RPMI7951 (cell line): ENCODE data around the gene ZNF677. TPM values are rescaled to one million over a fixed set of nuclear protein-coding genes. Genes with fewer than 3 reads are reported as not detected.
"Not testable (repeated sequence)": the region's sequence is repeated elsewhere in the genome, so short reads cannot be mapped to it uniquely, and the experiment has no call there.

ENCODE experiments used
- DNase-seq: peaks from one replicate; pipeline ENCODE4 v3.0.0-alpha.2; 2012; ENCODE audit warnings: low read depth
- total RNA-seq: library from RNA; depleted of rRNA; stranded (reverse); fragments of >200 nt; shearing (Covaris generic); gene quantifications from 2 replicates; pipeline ENCODE4 v1.2.3, GENCODE V29; 2014; rRNA removed

The ZNF677 gene
- 12.4 and 14.4 TPM in 2 replicates for total RNA-seq

DNA sequence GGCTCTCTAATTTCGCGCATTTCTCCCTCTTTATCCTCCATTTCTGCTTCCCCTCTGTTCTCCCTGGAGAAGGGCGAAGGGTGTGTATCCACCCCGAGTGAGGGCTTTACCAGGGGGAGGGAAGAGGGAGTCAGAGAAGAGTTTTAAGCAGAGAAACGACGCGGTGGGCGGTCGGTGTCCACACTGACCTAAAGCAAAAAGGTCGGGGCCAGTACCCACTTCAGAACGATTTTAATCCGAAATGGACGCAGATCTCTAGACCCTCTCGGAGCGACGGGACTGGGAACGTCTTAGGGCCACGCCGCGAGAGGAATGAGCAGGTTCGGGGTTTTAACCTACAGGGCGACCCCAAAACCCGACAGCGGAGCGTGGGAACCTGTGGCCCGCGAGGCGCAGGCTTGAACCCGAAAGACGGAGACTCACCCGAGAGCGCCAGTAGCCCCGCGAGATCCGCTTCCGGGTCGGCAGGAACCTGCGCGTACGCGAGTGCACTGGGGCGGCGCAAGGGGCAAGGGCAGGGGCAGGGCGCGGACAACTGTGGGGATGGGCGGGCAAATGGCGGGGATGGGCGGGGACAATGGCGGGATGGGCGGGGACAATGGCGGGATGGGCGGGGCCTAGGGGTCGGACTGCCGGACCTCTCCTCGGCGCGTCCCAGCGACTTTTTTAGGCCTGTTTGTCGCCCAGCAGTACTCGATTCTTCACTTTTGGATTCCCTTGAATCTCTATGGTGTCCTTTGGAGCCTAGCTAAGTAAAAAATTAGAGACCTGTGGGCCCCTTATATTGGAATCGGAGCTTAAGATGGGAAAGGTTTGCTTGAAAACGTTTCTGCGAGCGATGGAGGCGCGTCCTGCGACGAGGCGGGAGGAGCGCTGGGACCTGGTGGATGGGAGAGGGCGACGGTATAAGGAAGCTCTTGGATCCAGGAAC lies at the start of gene ZNF677:
Gene ZNF677 (minus strand): TSS at position 463 of the 931 bp plus-strand sequence. CDS start 3,323 bp downstream, outside the sequence.
- peak; percentile 85 for DNase-seq

DNA sequence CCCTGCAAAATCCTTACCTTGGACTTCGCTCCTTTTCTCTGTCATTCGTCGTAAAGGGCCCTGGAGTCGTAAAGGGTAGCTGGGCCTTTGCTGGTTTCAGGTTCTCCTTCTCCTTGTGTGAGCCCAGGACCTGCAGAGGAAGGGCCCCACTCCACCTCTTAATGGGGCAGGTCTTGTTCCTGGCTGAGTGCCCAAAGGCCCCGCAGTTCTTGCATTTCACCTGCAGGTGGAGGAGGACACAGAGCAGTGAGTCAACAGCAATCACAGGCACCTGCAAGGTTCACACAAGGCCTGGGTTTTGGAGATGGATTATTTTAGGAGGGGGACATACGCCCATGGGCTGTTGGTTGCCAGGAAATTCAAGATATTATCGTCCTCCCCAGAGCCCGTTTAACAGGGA lies 46.7 kb upstream of the ZNF677 start:
- DNase-seq, result not testable (repeated sequence)

DNA sequence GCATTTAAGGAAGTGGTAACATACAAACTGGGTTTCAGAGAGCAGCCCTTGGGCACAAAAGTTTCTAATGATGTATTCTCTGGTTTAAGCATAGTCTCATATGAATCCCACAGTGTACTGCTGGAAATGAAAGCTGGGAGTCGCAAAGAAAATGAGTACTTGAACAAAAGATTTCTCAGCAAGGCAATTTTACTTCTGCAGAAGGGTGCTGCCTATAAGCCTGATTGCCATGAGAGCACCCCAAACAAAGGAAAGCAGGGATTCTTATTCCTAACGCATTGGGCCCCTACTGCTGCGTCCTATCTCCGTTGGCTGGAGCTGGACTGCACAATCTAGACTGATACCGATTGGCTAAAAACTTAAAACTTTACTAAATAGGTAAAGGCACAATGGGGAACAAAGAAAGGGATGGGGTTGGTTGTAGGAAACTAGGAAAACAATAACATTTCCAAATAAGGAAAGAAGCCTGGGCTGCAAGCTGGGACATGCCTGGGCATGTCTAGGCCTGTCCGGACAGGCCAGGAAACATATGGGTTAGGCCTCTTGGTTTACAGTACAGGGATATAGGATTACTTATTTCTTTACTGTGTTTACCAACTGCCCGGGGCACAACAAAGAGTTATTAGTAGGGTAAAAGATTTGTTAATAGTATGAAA lies 40.2 kb upstream of the ZNF677 start:
- no peak for DNase-seq

DNA sequence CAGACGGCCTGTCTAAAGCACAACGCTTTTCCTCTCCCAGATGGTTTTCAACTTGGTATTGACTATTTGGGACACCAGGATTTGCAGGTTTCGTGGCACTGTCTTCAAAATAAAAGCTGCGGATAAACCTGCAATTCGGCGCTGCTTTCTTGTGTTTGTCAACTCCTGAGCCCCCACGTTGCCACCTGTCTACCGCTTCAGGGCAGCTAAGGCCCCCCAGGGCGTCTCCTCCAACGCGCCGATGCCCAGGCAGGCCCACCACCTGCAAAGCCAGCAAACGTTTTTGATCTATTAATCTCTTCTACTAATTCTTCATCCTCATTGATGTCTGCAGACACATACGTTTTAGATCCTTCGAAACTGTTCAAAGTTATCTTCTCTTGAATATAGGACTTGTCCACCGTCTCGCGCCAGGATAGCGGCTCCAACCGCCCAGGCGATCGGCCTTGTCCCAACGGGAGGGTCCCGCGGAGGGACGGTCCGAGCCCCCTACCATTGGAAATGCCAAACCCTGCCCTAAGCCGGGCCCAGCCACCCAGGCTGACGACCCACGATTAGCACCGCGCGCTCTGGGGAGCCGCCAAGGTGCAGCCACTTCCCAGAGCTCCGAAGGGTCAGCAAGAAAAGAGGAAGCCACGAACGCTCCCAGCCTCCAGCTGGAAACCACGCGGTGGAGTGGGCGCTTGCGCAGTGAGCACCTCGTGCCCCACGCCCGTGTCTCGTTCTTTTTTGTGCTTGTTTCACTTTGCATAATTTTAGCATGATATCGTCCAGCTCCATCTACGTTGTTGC lies 36.3 kb upstream of the ZNF677 start:
- no peak for DNase-seq

DNA sequence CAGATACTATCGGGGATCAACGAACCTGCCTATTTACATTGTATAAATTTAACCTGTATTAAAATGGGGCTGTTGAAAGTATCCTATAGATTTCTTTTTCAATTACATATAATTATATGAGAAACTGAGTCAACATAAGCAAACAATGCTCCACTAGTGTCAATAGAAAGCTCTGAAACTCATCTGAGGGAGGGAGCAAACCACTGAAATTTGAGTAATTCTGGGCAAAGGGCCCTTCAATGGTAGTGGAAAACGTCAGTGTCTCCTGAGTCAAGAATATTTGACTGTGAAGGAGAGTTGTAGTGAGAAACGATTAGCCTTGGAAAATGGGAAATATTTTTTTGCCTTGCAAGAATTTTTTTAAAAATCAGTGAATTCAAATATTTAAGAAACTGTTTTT lies 30.4 kb upstream of the ZNF677 start:
- DNase-seq, result no peak

DNA sequence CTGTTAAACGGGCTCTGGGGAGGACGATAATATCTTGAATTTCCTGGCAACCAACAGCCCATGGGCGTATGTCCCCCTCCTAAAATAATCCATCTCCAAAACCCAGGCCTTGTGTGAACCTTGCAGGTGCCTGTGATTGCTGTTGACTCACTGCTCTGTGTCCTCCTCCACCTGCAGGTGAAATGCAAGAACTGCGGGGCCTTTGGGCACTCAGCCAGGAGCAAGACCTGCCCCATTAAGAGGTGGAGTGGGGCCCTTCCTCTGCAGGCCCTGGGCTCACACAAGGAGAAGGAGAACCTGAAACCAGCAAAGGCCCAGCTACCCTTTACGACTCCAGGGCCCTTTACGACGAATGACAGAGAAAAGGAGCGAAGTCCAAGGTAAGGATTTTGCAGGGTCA lies 27.3 kb upstream of the ZNF677 start:
- DNase-seq, result not testable (repeated sequence)

DNA sequence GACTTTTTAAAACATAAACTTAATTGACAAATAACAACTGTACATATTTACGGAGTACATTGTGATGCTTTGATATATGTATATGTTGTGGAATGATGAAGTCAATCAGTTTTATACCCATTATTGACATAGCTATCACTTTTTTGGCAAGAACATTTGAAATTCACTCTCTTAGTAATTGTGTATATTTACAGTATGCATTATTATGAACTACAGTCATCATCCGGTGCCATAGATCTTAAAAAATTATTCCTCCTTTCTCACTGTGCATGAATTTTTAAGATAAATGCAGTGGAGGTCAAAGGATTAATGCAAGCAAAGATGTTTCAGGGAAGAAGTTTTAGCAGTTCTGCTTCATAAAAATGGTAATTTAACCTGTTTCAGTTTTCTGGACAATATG lies 20.8 kb upstream of the ZNF677 start:
- no peak for DNase-seq

DNA sequence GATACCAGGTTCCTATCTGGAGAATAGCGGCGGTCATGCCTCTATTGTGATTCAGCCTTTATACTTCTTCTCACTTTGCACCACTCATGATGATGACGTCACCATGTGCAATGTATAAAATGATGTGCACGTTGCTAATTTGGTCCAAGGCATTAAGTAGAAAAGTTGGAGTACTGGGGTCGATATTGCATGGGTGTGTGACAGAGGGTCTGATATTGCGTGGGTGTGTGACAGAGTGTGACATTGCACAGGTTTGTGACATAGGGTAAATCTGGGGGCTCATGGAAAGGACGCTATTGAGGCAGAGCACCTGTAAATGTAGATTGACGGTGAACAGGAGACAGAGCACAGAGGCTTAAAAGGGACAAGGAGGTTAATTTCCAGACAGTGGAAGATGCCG lies 17.4 kb upstream of the ZNF677 start:
- no peak for DNase-seq

DNA sequence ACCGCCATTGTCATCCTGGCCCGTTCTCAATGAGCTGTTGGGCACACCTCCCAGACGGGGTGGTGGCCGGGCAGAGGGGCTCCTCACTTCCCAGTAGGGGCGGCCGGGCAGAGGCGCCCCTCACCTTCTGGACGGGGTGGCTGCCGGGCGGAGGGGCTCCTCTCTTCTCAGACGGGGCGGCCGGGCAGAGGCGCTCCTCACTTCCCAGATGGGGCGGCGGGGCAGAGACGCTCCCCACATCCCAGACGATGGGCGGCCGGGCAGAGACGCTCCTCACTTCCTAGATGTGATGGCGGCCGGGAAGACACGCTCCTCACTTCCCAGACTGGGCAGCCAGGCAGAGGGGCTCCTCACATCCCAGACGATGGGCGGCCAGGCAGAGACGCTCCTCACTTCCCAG lies 15.2 kb upstream of the ZNF677 start:
- DNase-seq, result not testable (repeated sequence)

DNA sequence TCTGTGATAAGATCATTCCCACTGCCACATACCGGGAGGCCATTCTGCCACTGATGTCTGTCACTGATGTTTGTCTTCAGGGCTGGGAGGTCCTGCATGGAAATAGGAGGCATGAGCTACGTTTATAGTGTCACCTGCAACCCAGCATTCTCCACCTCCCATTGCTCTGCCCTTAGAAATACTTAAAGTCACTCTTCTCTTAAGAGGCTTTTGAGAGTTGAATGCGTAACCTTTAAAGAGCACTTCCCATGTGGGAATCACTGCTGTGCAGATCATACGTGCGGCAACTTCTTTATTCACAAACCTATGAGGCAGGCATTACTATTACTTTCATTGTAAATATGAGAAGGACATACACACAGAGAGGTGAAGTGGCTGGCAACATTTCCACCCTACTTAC lies 12.9 kb upstream of the ZNF677 start, which contains the start of gene VN1R4:
Gene VN1R4 (minus strand): TSS at position 101 of the 400 bp plus-strand sequence. CDS start 58 bp downstream, at position 43.
- DNase-seq, result not testable (repeated sequence)

DNA sequence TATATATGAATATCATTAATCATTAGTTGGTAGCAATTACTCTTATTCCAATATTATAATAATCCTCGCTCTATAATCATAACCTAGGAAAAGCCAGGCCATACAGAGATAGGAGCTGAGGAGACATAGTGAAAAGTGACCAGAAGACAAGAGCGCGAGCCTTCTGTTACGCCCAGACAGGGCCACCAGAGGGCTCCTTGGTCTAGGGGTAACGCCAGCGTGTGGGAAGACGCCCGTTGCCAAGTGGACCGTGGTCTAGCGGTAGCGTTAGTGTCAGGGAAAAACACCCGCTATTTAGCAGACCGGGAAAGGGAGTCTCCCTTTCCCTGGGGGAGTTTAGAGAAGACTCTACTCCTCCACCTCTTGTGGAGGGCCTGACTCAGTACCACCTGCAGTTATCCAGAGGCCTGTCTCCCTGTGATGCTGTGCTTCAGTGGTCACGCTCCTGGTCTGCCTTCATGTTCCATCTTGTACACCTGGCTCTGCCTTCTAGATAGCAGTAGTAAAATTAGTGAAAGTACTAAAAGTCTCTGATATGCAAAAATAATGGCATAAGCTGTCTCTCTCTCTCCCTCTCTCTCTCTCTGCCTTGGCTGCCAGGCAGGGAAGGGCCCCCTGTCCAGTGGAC lies 3.2 kb upstream of the ZNF677 start, which contains the start of gene VN1R2:
Gene VN1R2 (plus strand): TSS at position 578 of the 628 bp plus-strand sequence. CDS start 84 bp downstream, outside the sequence.
- DNase-seq, result peak; percentile 15

DNA sequence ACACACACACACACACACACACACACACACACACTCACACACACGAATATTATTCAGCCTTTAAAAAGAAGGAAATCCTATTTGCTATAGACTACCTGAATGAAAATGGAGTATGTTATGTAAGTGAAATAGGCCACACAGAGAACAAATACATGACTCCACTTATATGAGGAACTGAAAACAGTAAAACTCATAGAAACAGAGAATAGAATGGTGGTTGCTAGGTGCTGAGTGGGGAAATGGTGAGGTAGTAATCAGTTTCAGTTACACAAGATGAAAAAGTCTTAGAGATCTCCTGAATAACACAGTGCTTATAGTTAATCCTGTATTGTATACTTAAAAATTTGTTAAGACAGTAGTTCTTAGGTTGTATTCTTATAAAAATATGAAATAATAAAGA lies 8.2 kb downstream of the ZNF677 start:
- no peak for DNase-seq

DNA sequence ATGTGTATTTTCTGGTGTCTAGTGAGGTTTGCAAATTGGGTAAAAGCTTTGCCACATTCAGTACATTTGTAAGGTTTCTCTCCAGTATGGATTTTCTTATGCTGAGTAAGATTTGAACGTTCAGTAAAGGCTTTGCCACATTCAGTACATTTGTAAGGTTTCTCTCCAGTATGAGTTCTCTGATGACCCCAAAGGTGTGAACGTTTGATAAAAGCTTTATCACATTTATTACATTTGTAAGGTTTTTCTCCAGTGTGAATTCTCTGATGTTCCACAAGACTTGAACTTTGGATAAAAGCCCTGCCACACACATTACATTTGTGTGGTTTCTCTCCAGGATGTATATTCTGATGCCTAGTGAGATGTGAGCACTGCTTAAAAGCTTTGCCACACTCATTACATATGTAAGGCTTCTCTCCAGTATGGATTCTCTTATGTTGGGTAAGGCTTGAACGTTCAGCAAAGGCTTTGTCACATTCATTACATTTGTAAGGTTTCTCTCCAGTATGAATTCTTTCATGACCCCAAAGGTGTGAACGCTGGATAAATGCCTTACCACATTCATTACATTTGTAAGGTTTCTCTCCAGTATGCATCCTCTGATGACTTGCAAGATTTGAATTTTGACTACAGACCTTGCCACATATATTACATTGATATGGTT lies 17.4 kb downstream of the ZNF677 start:
- no peak for DNase-seq

DNA sequence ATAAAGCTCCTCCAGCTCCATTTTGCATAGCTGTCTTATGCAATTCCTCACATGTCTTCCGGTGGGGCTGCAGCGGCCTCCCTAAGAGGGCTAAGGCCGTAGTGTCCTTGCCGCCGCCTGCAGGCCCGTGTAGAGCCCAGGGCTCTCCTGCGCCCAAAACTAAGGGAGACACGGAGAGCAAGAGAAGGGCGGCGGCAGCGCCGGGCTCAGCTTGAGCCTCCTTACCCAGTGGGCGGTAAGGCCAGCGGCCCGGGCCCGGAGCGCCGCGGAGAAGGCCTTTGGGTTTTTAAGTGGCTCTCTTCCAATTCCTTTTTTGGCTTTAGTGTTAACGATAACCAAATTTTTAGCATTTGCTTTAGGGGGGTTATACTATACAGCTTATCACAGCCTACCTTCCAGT lies 30.1 kb downstream of the ZNF677 start:
- no peak for DNase-seq

DNA sequence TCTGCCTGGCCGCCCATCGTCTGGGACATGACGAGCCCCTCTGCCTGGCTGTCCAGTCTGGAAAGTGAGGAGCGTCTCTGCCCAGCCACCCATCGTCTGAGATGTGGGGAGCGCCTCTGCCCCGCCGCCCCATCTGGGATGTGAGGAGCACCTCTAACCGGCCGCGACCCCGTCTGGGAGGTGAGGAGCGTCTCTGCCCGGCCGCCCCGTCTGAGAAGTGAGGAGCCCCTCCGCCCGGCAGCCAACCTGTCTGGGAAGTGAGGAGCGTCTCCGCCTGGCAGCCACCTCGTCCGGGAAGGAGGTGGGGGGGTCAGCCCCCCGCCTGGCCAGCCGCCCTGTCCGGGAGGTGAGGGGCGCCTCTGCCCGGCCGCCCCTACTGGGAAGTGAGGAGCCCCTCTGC lies 32.0 kb downstream of the ZNF677 start:
- not testable (repeated sequence) for DNase-seq

DNA sequence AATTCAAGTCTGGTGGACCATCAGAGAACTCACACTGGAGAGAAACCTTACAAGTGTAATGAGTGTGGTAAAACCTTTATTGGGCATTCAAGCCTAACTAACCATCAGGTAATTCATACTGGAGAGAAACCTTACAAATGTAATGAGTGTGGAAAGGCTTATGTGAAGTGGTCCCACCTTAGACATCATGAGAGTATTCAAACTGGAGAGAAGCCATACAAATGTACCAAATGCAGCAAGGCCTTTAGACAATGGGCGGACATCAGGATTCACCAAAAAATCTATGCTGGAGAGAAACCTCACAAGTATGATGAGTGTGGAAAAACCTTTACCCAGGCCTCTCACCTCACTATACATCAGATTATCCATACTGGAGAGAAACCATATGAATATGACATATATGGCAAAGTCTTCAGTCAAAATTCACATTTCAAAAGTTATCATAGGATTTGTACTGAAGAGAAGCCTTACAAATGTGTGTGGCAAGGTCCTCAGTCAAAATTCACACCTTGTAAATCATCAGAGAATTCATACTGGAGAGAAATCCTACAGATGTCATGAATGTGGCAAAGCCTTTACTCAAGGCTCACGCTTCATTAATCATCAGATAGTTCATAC lies 41.9 kb downstream of the ZNF677 start:
- DNase-seq, result no peak

DNA sequence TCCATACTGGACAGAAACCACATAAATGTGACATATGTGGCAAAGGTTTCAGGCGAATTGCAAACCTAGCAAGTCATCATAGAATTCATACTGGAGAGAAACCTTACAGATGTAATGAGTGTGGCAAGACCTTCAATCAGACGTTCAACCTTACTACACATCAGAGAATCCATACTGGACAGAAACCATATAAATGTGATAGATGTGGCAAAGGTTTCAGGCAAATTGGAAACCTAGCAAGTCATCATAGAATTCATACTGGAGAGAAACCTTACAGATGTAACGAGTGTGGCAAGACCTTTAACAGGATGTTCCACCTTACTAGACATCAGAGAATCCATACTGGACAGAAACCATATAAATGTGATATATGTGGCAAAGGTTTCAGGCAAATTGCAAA lies 43.1 kb downstream of the ZNF677 start:
- not testable (repeated sequence) for DNase-seq

DNA sequence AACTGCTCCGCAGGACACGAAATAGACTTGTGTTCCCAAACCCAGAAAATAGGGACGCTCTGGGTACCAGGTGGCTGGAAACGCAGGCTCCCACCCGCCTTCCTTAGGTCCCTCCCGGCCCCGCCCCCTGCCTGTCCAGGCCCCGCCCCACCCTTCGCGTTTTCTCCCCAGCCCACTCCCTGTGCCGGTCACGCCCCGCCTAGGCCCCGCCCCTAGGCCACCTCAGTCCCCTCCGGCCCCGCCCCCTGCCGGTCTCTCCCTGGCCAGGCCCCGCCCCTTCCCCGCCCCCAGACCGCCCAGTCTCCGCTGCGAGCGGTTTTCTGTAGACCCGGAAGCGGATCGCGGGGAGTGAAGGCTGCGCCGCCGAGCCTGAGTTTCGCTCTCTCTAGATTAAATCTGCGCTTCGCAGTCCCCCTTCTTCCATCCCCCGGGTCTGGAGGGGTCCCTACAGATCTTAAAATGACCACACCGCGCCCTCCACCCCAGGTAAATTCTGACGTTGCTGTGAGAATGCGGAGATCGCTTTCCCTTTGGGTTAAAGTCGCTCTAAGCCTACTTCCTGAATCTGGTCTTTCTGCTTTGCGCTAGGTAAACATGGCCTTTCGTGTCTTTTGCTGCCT lies 57.8 kb downstream of the ZNF677 start:
- peak; percentile 88 for DNase-seq

DNA sequence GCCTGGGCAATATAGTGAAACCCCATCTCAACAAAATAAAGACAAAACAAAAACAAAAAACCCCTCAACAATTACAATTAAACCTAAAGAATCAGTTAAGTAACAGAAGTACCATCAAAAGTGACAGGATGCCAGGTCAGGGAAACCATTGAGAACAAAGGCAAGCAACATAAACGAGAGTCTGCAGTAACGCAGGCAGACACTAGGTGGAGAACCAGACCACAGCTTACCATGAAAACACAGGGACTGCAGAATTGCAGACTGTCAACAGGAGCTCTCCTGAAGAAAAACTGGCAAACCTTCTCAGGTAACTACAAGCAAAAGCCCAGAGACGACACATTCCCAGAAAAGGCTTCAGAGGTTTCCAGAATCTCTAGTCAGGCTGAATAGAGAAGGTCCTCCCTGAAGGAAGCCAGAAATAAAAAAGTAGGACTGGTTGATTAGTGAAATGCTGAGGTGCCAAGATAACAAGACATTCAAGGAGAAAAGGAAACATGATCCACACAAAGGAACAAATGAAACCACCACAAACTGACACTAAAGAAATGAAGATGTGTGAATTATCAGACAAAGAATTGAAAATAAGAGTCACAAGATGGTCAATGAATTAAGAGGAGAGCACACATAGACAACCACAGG lies 59.3 kb downstream of the ZNF677 start:
- DNase-seq, result peak; percentile 83
